Calu3 (cell line): ENCODE measurements around the gene CELSR1. TPM values are rescaled to one million over a fixed set of nuclear protein-coding genes. Genes with fewer than 3 reads are reported as not detected.

Experiments
- BruUV-seq: library from RNA; stranded (reverse); fragments of 400-500 nt; replicated peaks from 2 replicates; lab custom pipeline; 2021; lab: Mats Ljungman, UMichigan
- CTCF ChIA-PET: fragments of 300-600 bp; sonication (Branson Sonifier 250); formaldehyde crosslinking; loops from one replicate; lab custom pipeline; 2022; ENCODE audit warnings: antibody characterized with exemption; lab: Charles Lee
- DNase-seq: peaks from one replicate; pipeline ENCODE4 v3.0.0; 2022
- H3K27ac Mint-ChIP-seq: one replicate; pipeline ENCODE4 v1.8.0; 2022; ENCODE audit warnings: mixed read lengths; ENCODE audit not compliant: unreplicated experiment
- H3K27me3 Mint-ChIP-seq: one replicate; pipeline ENCODE4 v1.8.0; 2022; ENCODE audit warnings: mixed read lengths; ENCODE audit not compliant: unreplicated experiment
- H3K36me3 Mint-ChIP-seq: one replicate; pipeline ENCODE4 v1.8.0; 2022; ENCODE audit warnings: mild to moderate bottlenecking, moderate library complexity, mixed read lengths; ENCODE audit not compliant: insufficient read depth, unreplicated experiment
- H3K4me1 Mint-ChIP-seq: one replicate; pipeline ENCODE4 v1.8.0; 2022; ENCODE audit warnings: mild to moderate bottlenecking, low read depth, mixed read lengths; ENCODE audit not compliant: unreplicated experiment
- H3K4me3 Mint-ChIP-seq: one replicate; pipeline ENCODE4 v1.8.0; 2022; ENCODE audit warnings: mild to moderate bottlenecking, low read depth, moderate library complexity, mixed read lengths; ENCODE audit not compliant: unreplicated experiment
- H3K9me3 Mint-ChIP-seq: one replicate; pipeline ENCODE4 v1.8.0; 2022; ENCODE audit warnings: low read depth, mixed read lengths; ENCODE audit not compliant: unreplicated experiment
- CTCF ChIP-seq: fragments of 200-600 bp; IDR thresholded peaks from one replicate; pipeline ENCODE4 v1.8.0; 2022; ENCODE audit warnings: antibody characterized with exemption; ENCODE audit not compliant: unreplicated experiment
- intact Hi-C: fragments of 100-400 bp; cut with micrococcal nuclease; formaldehyde crosslinking; loops from one replicate; pipeline ENCODE4 v1.10.0; 2022; ENCODE audit not compliant: unreplicated experiment
- total RNA-seq: library from RNA; stranded (reverse); gene quantifications from 2 replicates; pipeline ENCODE4 v1.2.3, GENCODE V29; 2022

CELSR1 gene
- total RNA-seq, 1 experiment from 2014 or later: 45.5 TPM

- intact Hi-C loops: no loop called here
- H3K4me1 Mint-ChIP-seq: no peaks in the 10 kb centered on the region
- peaks cover 59% of the 10 kb centered on the region for H3K36me3 Mint-ChIP-seq
- CTCF ChIA-PET: no interaction called here
- BruUV-seq: no TSS peak
- no peak for DNase-seq
- H3K4me3 Mint-ChIP-seq: no peak overlapping the region
- TF ChIP-seq CTCF: no peak
- no peaks in the 10 kb centered on the region for H3K27me3 Mint-ChIP-seq
- H3K27ac Mint-ChIP-seq: no peak overlapping the region
- H3K9me3 Mint-ChIP-seq: no peaks in the 10 kb centered on the region
These were observed 175.6 kb downstream of the CELSR1 start for GRCh38 chr22:46361826-46362202.

DNA sequence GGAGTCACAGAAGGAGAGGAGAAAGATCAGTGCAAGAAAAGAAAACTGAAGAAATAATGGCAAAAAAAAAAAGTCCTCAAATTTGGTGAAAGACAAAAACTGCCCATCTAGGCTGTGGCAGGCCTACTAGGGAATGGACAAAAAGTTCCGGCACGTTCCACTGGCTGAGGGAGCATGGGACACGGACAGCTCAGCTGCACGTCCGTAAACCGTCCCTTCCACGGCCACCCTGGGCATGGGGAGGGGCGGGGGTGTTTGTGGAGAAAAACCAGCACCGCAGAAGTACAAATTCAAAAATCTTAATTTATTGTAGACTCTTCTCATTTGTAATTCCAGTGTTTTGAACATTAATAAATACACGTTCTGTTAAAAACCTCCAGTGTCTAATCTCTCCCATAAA lies 176.5 kb downstream of the CELSR1 start:
- Mint-ChIP-seq H3K4me3 (no peak overlapping the region), H3K27ac (no peak overlapping the region), H3K4me1 (no peaks in the 10 kb centered on the region), H3K9me3 (no peaks in the 10 kb centered on the region), H3K27me3 (no peaks in the 10 kb centered on the region), H3K36me3 (peaks cover 61% of the 10 kb centered on the region)
- CTCF ChIA-PET: no interaction called here
- TF ChIP-seq CTCF: no peak
- no TSS peak for BruUV-seq
- no peak for DNase-seq
- intact Hi-C loops: no loop called here

GRCh38 chr22:46360097-46360496 lies 177.3 kb downstream of the CELSR1 start:
- Mint-ChIP-seq H3K9me3 (no peaks in the 10 kb centered on the region), H3K27ac (no peak overlapping the region), H3K36me3 (peaks cover 69% of the 10 kb centered on the region), H3K4me1 (no peaks in the 10 kb centered on the region), H3K4me3 (no peak overlapping the region), H3K27me3 (no peaks in the 10 kb centered on the region)
- CTCF ChIA-PET: no interaction called here
- no TSS peak for BruUV-seq
- no peak for DNase-seq
- no peak for TF ChIP-seq CTCF
- intact Hi-C loops: no loop called here

DNA sequence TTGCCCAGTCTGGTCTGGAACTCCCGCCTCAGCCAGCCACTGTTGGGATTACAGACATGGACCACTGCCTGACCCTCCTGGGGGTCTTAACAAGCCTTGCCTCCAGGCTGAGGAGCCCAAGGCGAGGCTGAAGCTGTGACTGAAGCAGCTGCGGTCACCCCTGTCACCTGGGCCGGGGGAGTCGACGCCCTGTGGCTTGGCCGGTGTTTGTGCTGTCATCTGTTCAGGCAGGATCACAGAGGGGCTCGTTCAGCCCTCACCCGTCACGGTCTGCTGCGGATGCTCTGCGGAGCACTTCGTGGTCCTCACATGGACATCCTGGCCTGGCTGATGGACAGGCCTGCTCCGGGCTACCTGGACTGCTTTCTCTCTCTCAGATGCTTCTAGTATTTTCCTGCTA lies 178.1 kb downstream of the CELSR1 start:
- Mint-ChIP-seq H3K36me3 (peaks cover 73% of the 10 kb centered on the region), H3K27me3 (no peaks in the 10 kb centered on the region), H3K4me3 (no peak overlapping the region), H3K9me3 (no peaks in the 10 kb centered on the region), H3K4me1 (no peaks in the 10 kb centered on the region), H3K27ac (no peak overlapping the region)
- intact Hi-C loops: loop anchor here (5.0 kb wide), 1 partner anchor 33 kb away; no protein-coding TSS in a partner anchor
- CTCF ChIA-PET: interaction anchor here (1.4 kb wide), 1 partner anchor 8 kb away, joined by 3 read pairs; no protein-coding TSS in a partner anchor
- no TSS peak for BruUV-seq
- no peak for DNase-seq
- TF ChIP-seq CTCF: no peak
